22Rv1 (cell line): ENCODE measurements around the gene PPP1R1B.

Source experiments
- H3K27ac ChIP-seq: fragments of 450-650 bp; 2 replicates; pipeline ENCODE4 v1.5.1; 2017
- CTCF ChIP-seq: fragments of 450-650 bp; IDR thresholded peaks from 2 replicates; pipeline ENCODE4 v1.5.1; 2017; ENCODE audit warnings: mild to moderate bottlenecking
- ZFX ChIP-seq: fragments of 450-650 bp; IDR thresholded peaks from 2 replicates; pipeline ENCODE4 v1.6.1; 2017; ENCODE audit warnings: antibody characterized with exemption, borderline replicate concordance

The PPP1R1B gene

GRCh38 chr17:39643271-39643670 lies 16.5 kb downstream of the PPP1R1B start:
- no peak overlapping the region for H3K27ac ChIP-seq
- TF ChIP-seq CTCF (no peak), ZFX (no peak)

GRCh38 chr17:39647256-39647655 lies 20.5 kb downstream of the PPP1R1B start:
- no peak overlapping the region for H3K27ac ChIP-seq
- TF ChIP-seq CTCF (no peak), ZFX (no peak)

- no peak overlapping the region for H3K27ac ChIP-seq
- TF ChIP-seq CTCF = no peak
- no peak for TF ChIP-seq ZFX
Observed at GRCh38 chr17:39648616-39649366, 22.0 kb downstream of the PPP1R1B start.

- no peak overlapping the region for H3K27ac ChIP-seq
- TF ChIP-seq ZFX (no peak), CTCF (no peak)
Observed at GRCh38 chr17:39650121-39650579, 23.4 kb downstream of the PPP1R1B start.

GRCh38 chr17:39651923-39652586 lies 25.3 kb downstream of the PPP1R1B start:
- no peak for TF ChIP-seq ZFX
- TF ChIP-seq CTCF = no peak
- H3K27ac ChIP-seq = peak overlapping the region; percentile 61

- peak overlapping the region; percentile 61 for H3K27ac ChIP-seq
- no peak for TF ChIP-seq ZFX
- no peak for TF ChIP-seq CTCF
Observed at GRCh38 chr17:39652587-39653315, 26.0 kb downstream of the PPP1R1B start.

- H3K27ac ChIP-seq = peak overlapping the region; percentile 61; the same call in 1 of the 2 replicates
Observed at GRCh38 chr17:39653316-39653661, 26.5 kb downstream of the PPP1R1B start.

More at GRCh38 chr17:39653316-39653661, 26.5 kb downstream of the PPP1R1B start:
- no peak for TF ChIP-seq ZFX
- no peak for TF ChIP-seq CTCF
